ENCODE data around the gene EHMT1.

GRCh38 chr9:137672907-137673791 is 54.3 kb downstream of the EHMT1 start:
- no peak for TF ChIP-seq POLR2A (IDR thresholded peaks at IDR 0.05; ENCODE audit: low read depth, low read length)
- TF ChIP-seq POLR2AphosphoS5 (IDR thresholded peaks at IDR 0.05; ENCODE audit: low read depth, low read length) = no peak
- TF ChIP-seq TAF1 (IDR thresholded peaks at IDR 0.05; ENCODE audit: borderline replicate concordance, low read depth, low read length) = no peak
